Activated naive CD8-positive, alpha-beta T cell treated with anti-CD3 and anti-CD28 coated beads, Interleukin-2, amount 50 U/mL, for 16 hours (primary cell): Measurements from ENCODE around the gene TMPRSS5.
"Not testable (repeated sequence)": the region's sequence is repeated elsewhere in the genome, so short reads cannot be mapped to it uniquely, and the experiment has no call there.

Experiments used
- DNase-seq: peaks from one replicate; pipeline ENCODE4 v3.0.0-alpha.2; 2020; ENCODE audit warnings: low read depth, low spot score

The TMPRSS5 gene

GRCh38 chr11:113697756-113698407, 8.2 kb downstream of the TMPRSS5 start:
- no peak for DNase-seq

GRCh38 chr11:113697111-113697510, 9.0 kb downstream of the TMPRSS5 start:
- no peak for DNase-seq

- DNase-seq: no peak
Observed at GRCh38 chr11:113695207-113695606, 10.9 kb downstream of the TMPRSS5 start.

- no peak for DNase-seq
Observed at GRCh38 chr11:113694390-113694789, 11.7 kb downstream of the TMPRSS5 start.

- no peak for DNase-seq
Observed at GRCh38 chr11:113693030-113693429, 13.1 kb downstream of the TMPRSS5 start.

- no peak for DNase-seq
Observed at GRCh38 chr11:113690619-113691569, 15.2 kb downstream of the TMPRSS5 start.

GRCh38 chr11:113689768-113690618, 16.1 kb downstream of the TMPRSS5 start:
- DNase-seq: no peak

GRCh38 chr11:113685654-113686359, 20.3 kb downstream of the TMPRSS5 start:
- DNase-seq: no peak

- no peak for DNase-seq
Observed at GRCh38 chr11:113684496-113684895, 21.6 kb downstream of the TMPRSS5 start.

- no peak for DNase-seq
Observed at GRCh38 chr11:113683481-113684046, 22.5 kb downstream of the TMPRSS5 start.

GRCh38 chr11:113681711-113682413, 24.2 kb downstream of the TMPRSS5 start:
- DNase-seq: no peak

- DNase-seq: no peak
Observed at GRCh38 chr11:113681282-113681681, 24.8 kb downstream of the TMPRSS5 start.

GRCh38 chr11:113677685-113678084, 28.4 kb downstream of the TMPRSS5 start:
- no peak for DNase-seq

GRCh38 chr11:113675565-113675964, 30.5 kb downstream of the TMPRSS5 start:
- DNase-seq: no peak

- no peak for DNase-seq
Observed at GRCh38 chr11:113675003-113675561, 31.0 kb downstream of the TMPRSS5 start.

- no peak for DNase-seq
Observed at GRCh38 chr11:113674397-113674685, 31.8 kb downstream of the TMPRSS5 start.

- no peak for DNase-seq
Observed at GRCh38 chr11:113673550-113674396, 32.3 kb downstream of the TMPRSS5 start.

GRCh38 chr11:113671914-113672313, 34.2 kb downstream of the TMPRSS5 start:
- DNase-seq: not testable (repeated sequence)

- no peak for DNase-seq
Observed at GRCh38 chr11:113670831-113671215, 35.3 kb downstream of the TMPRSS5 start.
